ENCODE data around the gene ZFPL1.

- peak; percentile 79 for TF ChIP-seq CTCF (IDR thresholded peaks at IDR 0.05; ENCODE audit: low read depth, low read length)
- no peak for TF ChIP-seq POLR2A (IDR thresholded peaks at IDR 0.05; ENCODE audit: extremely low read depth, insufficient read length)
- TF ChIP-seq MAX (IDR thresholded peaks at IDR 0.05; ENCODE audit: low read depth, low read length): peak; percentile 26
- peak; percentile 45; the same call in 1 of the 2 replicates for TF ChIP-seq MYC (IDR thresholded peaks at IDR 0.05; ENCODE audit: low read depth, low read length)
Observed at GRCh38 chr11:65112546-65113360, 28.7 kb downstream of the ZFPL1 start.
